HEK293 (cell line): ENCODE results near the gene KRTAP25-1.

ENCODE experiments used
- CTCF ChIA-PET: fragments of 350-600 bp; formaldehyde crosslinking; extraction: SDS; loops from one replicate; lab custom pipeline; 2021; ENCODE audit warnings: antibody characterized with exemption; lab: Yijun Ruan, JAX
- POLR2A ChIA-PET: fragments of 300-600 bp; formaldehyde crosslinking; extraction: SDS; loops from one replicate; lab custom pipeline; 2020; ENCODE audit warnings: antibody characterized with exemption, inconsistent platforms; lab: Yijun Ruan, JAX
- H3K27ac ChIP-seq: fragments of 200-500 bp; sonication (Bioruptor generic); 2 replicates; pipeline ENCODE4 v1.5.1; 2014; ENCODE audit warnings: low read depth, low read length, control low read depth, inconsistent platforms; ENCODE audit errors: extremely low read depth
- H3K36me3 ChIP-seq, 2 experiments: fragments of 200-500 bp in 1 of 2; sonication (Bioruptor generic) in 1 of 2; 1 replicate in 1 of 2; 2 replicates in 1 of 2; pipeline ENCODE4 v1.5.1; 2014 to 2017; ENCODE audit warnings: inconsistent platforms in 2 of 2, low read length in 2 of 2; ENCODE audit not compliant: control insufficient read depth in 2 of 2, insufficient read depth in 1 of 2
- H3K4me1 ChIP-seq: fragments of 200-500 bp; sonication (Bioruptor generic); 2 replicates; pipeline ENCODE4 v1.5.1; 2014; ENCODE audit warnings: mild to moderate bottlenecking, low read length, inconsistent platforms; ENCODE audit not compliant: control insufficient read depth, insufficient read depth
- H3K4me3 ChIP-seq: 2 replicates; pipeline ENCODE4 v1.5.1; 2011; ENCODE audit warnings: low read depth, mild to moderate bottlenecking, control low read depth, low read length, moderate library complexity
- H3K9me3 ChIP-seq: fragments of 200-500 bp; sonication (Bioruptor generic); 2 replicates; pipeline ENCODE4 v1.5.1; 2014; ENCODE audit warnings: low read depth, low read length, inconsistent platforms; ENCODE audit not compliant: control insufficient read depth, insufficient read depth
- GLIS1 ChIP-seq: fragments of 450-650 bp; formaldehyde crosslinking; IDR thresholded peaks from 2 replicates; pipeline ENCODE4 v1.5.1; 2016; ENCODE audit warnings: missing biosample characterization, missing genetic modification characterization
- HOXD13 ChIP-seq: sonication (generic); formaldehyde crosslinking; IDR thresholded peaks from 2 replicates; pipeline ENCODE4 v1.8.0; 2022; ENCODE audit warnings: missing genetic modification reagents, borderline replicate concordance
- SETDB1 ChIP-seq: IDR thresholded peaks from one replicate; pipeline ENCODE4 v1.6.1; 2017; ENCODE audit warnings: mild to moderate bottlenecking, low read length, moderate library complexity, mixed read lengths; ENCODE audit not compliant: insufficient read length
- ZNF10 ChIP-seq: fragments of 450-650 bp; formaldehyde crosslinking; IDR thresholded peaks from 2 replicates; pipeline ENCODE4 v1.5.1; 2017; ENCODE audit warnings: missing biosample characterization, missing genetic modification characterization
- ZNF132 ChIP-seq: fragments of 450-650 bp; formaldehyde crosslinking; IDR thresholded peaks from 2 replicates; pipeline ENCODE4 v1.5.1; 2017; ENCODE audit warnings: missing biosample characterization, missing genetic modification characterization, borderline replicate concordance
- ZNF184 ChIP-seq: fragments of 450-650 bp; IDR thresholded peaks from 2 replicates; pipeline ENCODE4 v1.5.1; 2018; ENCODE audit warnings: missing biosample characterization, mild to moderate bottlenecking, missing genetic modification characterization
- ZNF239 ChIP-seq: fragments of 450-650 bp; formaldehyde crosslinking; IDR thresholded peaks from 2 replicates; pipeline ENCODE4 v1.5.1; 2016; ENCODE audit warnings: missing biosample characterization, missing genetic modification characterization
- ZNF416 ChIP-seq: fragments of 450-650 bp; formaldehyde crosslinking; IDR thresholded peaks from 2 replicates; pipeline ENCODE4 v1.5.1; 2016; ENCODE audit warnings: missing biosample characterization, missing genetic modification characterization
- ZNF433 ChIP-seq: fragments of 450-650 bp; formaldehyde crosslinking; IDR thresholded peaks from 2 replicates; pipeline ENCODE4 v1.5.1; 2016; ENCODE audit warnings: missing biosample characterization, missing genetic modification characterization, low read depth
- ZNF488 ChIP-seq: fragments of 450-650 bp; formaldehyde crosslinking; IDR thresholded peaks from 2 replicates; pipeline ENCODE4 v1.5.1; 2016; ENCODE audit warnings: missing biosample characterization, missing genetic modification characterization
- ZNF530 ChIP-seq: fragments of 450-650 bp; formaldehyde crosslinking; IDR thresholded peaks from 2 replicates; pipeline ENCODE4 v1.5.1; 2016; ENCODE audit warnings: low read depth, missing biosample characterization, missing genetic modification characterization
- ZNF549 ChIP-seq: fragments of 450-650 bp; IDR thresholded peaks from 2 replicates; pipeline ENCODE4 v1.5.1; 2018; ENCODE audit warnings: missing biosample characterization, missing genetic modification characterization, mild to moderate bottlenecking, inconsistent platforms, moderate library complexity
- ZNF621 ChIP-seq: fragments of 450-650 bp; formaldehyde crosslinking; IDR thresholded peaks from 2 replicates; pipeline ENCODE4 v1.5.1; 2017; ENCODE audit warnings: missing biosample characterization, missing genetic modification characterization
- TF ChIP-seq, protein P1 (sequence below): fragments of 450-650 bp; formaldehyde crosslinking; IDR thresholded peaks from 2 replicates; pipeline ENCODE4 v1.5.1; 2016; ENCODE audit warnings: missing biosample characterization, missing genetic modification characterization, low read depth
- TF ChIP-seq, protein P2 (sequence below): fragments of 450-650 bp; formaldehyde crosslinking; IDR thresholded peaks from 2 replicates; pipeline ENCODE4 v1.5.1; 2016; ENCODE audit warnings: missing biosample characterization, missing genetic modification characterization
- TF ChIP-seq, protein P3 (sequence below): fragments of 450-650 bp; formaldehyde crosslinking; IDR thresholded peaks from 2 replicates; pipeline ENCODE4 v1.5.1; 2016; ENCODE audit warnings: missing biosample characterization, missing genetic modification characterization, borderline replicate concordance

The KRTAP25-1 gene, protein sequence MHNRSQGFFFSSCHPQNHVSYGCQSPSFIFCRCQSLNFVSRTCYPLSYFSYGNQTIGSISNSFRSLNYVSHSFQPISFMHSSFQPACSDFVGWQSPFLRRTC

DNA sequence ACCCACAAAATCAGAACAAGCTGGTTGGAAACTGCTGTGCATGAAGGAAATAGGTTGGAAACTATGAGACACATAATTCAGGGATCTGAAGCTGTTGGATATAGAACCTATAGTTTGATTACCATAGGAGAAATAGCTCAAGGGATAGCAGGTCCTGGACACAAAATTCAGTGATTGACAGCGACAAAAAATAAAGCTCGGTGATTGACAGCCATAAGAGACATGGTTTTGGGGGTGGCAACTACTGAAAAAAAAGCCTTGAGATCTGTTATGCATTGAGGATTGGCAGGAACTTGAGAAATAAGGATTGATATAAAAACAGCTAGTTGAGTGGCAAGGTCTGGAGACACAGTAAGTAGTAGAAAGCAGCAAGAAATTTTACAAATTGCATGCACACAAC, at the start of gene KRTAP25-1:
Gene KRTAP25-1, minus strand, starts transcription at position 300 of the 400 bp plus-strand sequence. Its CDS starts 24 bp downstream, at position 276.
- Histone ChIP-seq H3K4me1 (no peaks in the 10 kb centered on the region), H3K4me3 (no peak within 1 kb of the TSS), H3K27ac (no peak within 1 kb of the TSS), H3K36me3 (no peaks in the 10 kb centered on the region), H3K9me3 (no peaks in the 10 kb centered on the region)
- POLR2A ChIA-PET: no interaction called here
- TF ChIP-seq ZNF416: no peak
- TF ChIP-seq ZNF184 (tag by site-specific recombination): no peak
- CTCF ChIA-PET: interaction anchor here (1.1 kb wide), 1 partner anchor 120 kb away, joined by 3 read pairs; no protein-coding TSS in a partner anchor

- Histone ChIP-seq H3K4me1 (no peaks in the 10 kb centered on the region), H3K4me3 (no peak overlapping the region), H3K36me3 (no peaks in the 10 kb centered on the region), H3K9me3 (no peaks in the 10 kb centered on the region), H3K27ac (no peak overlapping the region)
- TF ChIP-seq SETDB1 (no peak), ZNF621 (tag by site-specific recombination) (no peak), ZNF488 (no peak), ZNF10 (tag by site-specific recombination) (no peak)
- TF ChIP-seq, protein P1, sequence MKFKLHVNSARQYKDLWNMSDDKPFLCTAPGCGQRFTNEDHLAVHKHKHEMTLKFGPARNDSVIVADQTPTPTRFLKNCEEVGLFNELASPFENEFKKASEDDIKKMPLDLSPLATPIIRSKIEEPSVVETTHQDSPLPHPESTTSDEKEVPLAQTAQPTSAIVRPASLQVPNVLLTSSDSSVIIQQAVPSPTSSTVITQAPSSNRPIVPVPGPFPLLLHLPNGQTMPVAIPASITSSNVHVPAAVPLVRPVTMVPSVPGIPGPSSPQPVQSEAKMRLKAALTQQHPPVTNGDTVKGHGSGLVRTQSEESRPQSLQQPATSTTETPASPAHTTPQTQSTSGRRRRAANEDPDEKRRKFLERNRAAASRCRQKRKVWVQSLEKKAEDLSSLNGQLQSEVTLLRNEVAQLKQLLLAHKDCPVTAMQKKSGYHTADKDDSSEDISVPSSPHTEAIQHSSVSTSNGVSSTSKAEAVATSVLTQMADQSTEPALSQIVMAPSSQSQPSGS (tag by site-specific recombination): no peak
- POLR2A ChIA-PET: no interaction called here
- CTCF ChIA-PET: interaction anchor here (2.4 kb wide), 1 partner anchor 70 kb away, joined by 7 read pairs; no protein-coding TSS in a partner anchor
Measured at GRCh38 chr21:30338717-30339116, 49.4 kb upstream of the KRTAP25-1 start.

GRCh38 chr21:30337772-30338171, 48.5 kb upstream of the KRTAP25-1 start:
- POLR2A ChIA-PET: no interaction called here
- CTCF ChIA-PET: interaction anchor here (0.7 to 2.4 kb wide), 4 partner anchors 71 to 748 kb away, joined by 3 to 8 read pairs (median 6); no protein-coding TSS in a partner anchor
- Histone ChIP-seq H3K4me1 (no peaks in the 10 kb centered on the region), H3K27ac (no peak overlapping the region), H3K4me3 (no peak overlapping the region), H3K36me3 (no peaks in the 10 kb centered on the region), H3K9me3 (no peaks in the 10 kb centered on the region)
- TF ChIP-seq ZNF239 (tag by site-specific recombination) (no peak), ZNF530 (tag by site-specific recombination) (no peak), GLIS1 (tag by site-specific recombination) (no peak), ZNF549 (tag by site-specific recombination) (no peak), ZNF132 (no peak), ZNF433 (tag by site-specific recombination) (no peak), HOXD13 (no peak)
- TF ChIP-seq, protein P2, sequence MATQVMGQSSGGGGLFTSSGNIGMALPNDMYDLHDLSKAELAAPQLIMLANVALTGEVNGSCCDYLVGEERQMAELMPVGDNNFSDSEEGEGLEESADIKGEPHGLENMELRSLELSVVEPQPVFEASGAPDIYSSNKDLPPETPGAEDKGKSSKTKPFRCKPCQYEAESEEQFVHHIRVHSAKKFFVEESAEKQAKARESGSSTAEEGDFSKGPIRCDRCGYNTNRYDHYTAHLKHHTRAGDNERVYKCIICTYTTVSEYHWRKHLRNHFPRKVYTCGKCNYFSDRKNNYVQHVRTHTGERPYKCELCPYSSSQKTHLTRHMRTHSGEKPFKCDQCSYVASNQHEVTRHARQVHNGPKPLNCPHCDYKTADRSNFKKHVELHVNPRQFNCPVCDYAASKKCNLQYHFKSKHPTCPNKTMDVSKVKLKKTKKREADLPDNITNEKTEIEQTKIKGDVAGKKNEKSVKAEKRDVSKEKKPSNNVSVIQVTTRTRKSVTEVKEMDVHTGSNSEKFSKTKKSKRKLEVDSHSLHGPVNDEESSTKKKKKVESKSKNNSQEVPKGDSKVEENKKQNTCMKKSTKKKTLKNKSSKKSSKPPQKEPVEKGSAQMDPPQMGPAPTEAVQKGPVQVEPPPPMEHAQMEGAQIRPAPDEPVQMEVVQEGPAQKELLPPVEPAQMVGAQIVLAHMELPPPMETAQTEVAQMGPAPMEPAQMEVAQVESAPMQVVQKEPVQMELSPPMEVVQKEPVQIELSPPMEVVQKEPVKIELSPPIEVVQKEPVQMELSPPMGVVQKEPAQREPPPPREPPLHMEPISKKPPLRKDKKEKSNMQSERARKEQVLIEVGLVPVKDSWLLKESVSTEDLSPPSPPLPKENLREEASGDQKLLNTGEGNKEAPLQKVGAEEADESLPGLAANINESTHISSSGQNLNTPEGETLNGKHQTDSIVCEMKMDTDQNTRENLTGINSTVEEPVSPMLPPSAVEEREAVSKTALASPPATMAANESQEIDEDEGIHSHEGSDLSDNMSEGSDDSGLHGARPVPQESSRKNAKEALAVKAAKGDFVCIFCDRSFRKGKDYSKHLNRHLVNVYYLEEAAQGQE (tag by site-specific recombination): no peak
- TF ChIP-seq, protein P3, sequence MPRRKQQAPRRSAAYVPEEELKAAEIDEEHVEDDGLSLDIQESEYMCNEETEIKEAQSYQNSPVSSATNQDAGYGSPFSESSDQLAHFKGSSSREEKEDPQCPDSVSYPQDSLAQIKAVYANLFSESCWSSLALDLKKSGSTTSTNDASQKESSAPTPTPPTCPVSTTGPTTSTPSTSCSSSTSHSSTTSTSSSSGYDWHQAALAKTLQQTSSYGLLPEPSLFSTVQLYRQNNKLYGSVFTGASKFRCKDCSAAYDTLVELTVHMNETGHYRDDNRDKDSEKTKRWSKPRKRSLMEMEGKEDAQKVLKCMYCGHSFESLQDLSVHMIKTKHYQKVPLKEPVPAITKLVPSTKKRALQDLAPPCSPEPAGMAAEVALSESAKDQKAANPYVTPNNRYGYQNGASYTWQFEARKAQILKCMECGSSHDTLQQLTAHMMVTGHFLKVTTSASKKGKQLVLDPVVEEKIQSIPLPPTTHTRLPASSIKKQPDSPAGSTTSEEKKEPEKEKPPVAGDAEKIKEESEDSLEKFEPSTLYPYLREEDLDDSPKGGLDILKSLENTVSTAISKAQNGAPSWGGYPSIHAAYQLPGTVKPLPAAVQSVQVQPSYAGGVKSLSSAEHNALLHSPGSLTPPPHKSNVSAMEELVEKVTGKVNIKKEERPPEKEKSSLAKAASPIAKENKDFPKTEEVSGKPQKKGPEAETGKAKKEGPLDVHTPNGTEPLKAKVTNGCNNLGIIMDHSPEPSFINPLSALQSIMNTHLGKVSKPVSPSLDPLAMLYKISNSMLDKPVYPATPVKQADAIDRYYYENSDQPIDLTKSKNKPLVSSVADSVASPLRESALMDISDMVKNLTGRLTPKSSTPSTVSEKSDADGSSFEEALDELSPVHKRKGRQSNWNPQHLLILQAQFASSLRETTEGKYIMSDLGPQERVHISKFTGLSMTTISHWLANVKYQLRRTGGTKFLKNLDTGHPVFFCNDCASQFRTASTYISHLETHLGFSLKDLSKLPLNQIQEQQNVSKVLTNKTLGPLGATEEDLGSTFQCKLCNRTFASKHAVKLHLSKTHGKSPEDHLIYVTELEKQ (tag by site-specific recombination): no peak
